GM19025 (cell line): Measurements from ENCODE around the gene PRAMEF26.
"Not testable (repeated sequence)": the region's sequence is repeated elsewhere in the genome, so short reads cannot be mapped to it uniquely, and the experiment has no call there.

Experiments
- ATAC-seq: cut with Tn5 transposase; IDR thresholded peaks from one replicate; pipeline ENCODE4 v1.9.1; 2021; ENCODE audit warnings: mild to moderate bottlenecking, low read depth, moderate library complexity; ENCODE audit not compliant: unreplicated experiment

Gene PRAMEF26

GRCh38 chr1:13155909-13156308 is at the start of gene PRAMEF26:
Gene PRAMEF26 (minus strand): TSS chr1:13156009. CDS start chr1:13153095, 2,914 bp downstream.
- not testable (repeated sequence) for ATAC-seq

GRCh38 chr1:13201309-13201708 is 45.5 kb upstream of the PRAMEF26 start, which contains the start of gene PRAMEF13:
Gene PRAMEF13 (minus strand): TSS chr1:13201409. CDS start chr1:13199589, 1,820 bp downstream.
- ATAC-seq, result not testable (repeated sequence)

GRCh38 chr1:13171548-13171947 is 15.7 kb upstream of the PRAMEF26 start, which contains the start of gene PRAMEF9:
Gene PRAMEF9 (plus strand): TSS chr1:13171848. CDS start chr1:13175281, 3,433 bp downstream.
- ATAC-seq, result not testable (repeated sequence)

- not testable (repeated sequence) for ATAC-seq
These were observed 9.7 kb upstream of the PRAMEF26 start, which contains the start of gene HNRNPCL4 for GRCh38 chr1:13165531-13165930. Gene HNRNPCL4 (minus strand): TSS chr1:13165631. CDS start chr1:13165467, 164 bp downstream.

- ATAC-seq, result not testable (repeated sequence)
These were observed 39.1 kb downstream of the PRAMEF26 start, which contains the start of gene HNRNPCL2 for GRCh38 chr1:13116754-13117153. Gene HNRNPCL2 (minus strand): TSS chr1:13116854. CDS start chr1:13116400, 454 bp downstream.
